Progenitor cell of endocrine pancreas (in vitro differentiated cells): ENCODE data around the gene ADGRA1. TPM values are rescaled to one million over a fixed set of nuclear protein-coding genes. Genes with fewer than 3 reads are reported as not detected.

ENCODE experiments used
- DNase-seq: peaks from one replicate; pipeline ENCODE4 v3.0.0; 2021; ENCODE audit warnings: low spot score; ENCODE audit not compliant: unreplicated experiment
- H3K27ac Mint-ChIP-seq: 2 replicates; pipeline ENCODE4 v1.8.0; 2021; ENCODE audit warnings: mild to moderate bottlenecking, moderate library complexity, mixed read lengths
- H3K27me3 Mint-ChIP-seq: 2 replicates; pipeline ENCODE4 v1.8.0; 2021; ENCODE audit warnings: mixed read lengths
- H3K36me3 Mint-ChIP-seq: 2 replicates; pipeline ENCODE4 v1.8.0; 2022; ENCODE audit warnings: mixed read lengths; ENCODE audit not compliant: insufficient read depth
- H3K4me1 Mint-ChIP-seq: 2 replicates; pipeline ENCODE4 v1.8.0; 2021; ENCODE audit warnings: low read depth, mixed read lengths
- H3K4me3 Mint-ChIP-seq: 2 replicates; pipeline ENCODE4 v1.8.0; 2021; ENCODE audit warnings: low read depth, mild to moderate bottlenecking, moderate library complexity, mixed read lengths
- H3K9me3 Mint-ChIP-seq: 2 replicates; pipeline ENCODE4 v1.8.0; 2021; ENCODE audit warnings: low read depth, mixed read lengths
- CTCF ChIP-seq: fragments of 200-600 bp; sonication (generic); IDR thresholded peaks from one replicate; pipeline ENCODE4 v1.5.0; 2021; ENCODE audit warnings: antibody characterized with exemption, mild to moderate bottlenecking; ENCODE audit not compliant: unreplicated experiment
- total RNA-seq: library from RNA; stranded (reverse); gene quantifications from 2 replicates; pipeline ENCODE4 v1.2.1, GENCODE V29; 2021

ADGRA1 gene
- total RNA-seq, 1 donor from 2014 or later = 1.2 TPM

DNA sequence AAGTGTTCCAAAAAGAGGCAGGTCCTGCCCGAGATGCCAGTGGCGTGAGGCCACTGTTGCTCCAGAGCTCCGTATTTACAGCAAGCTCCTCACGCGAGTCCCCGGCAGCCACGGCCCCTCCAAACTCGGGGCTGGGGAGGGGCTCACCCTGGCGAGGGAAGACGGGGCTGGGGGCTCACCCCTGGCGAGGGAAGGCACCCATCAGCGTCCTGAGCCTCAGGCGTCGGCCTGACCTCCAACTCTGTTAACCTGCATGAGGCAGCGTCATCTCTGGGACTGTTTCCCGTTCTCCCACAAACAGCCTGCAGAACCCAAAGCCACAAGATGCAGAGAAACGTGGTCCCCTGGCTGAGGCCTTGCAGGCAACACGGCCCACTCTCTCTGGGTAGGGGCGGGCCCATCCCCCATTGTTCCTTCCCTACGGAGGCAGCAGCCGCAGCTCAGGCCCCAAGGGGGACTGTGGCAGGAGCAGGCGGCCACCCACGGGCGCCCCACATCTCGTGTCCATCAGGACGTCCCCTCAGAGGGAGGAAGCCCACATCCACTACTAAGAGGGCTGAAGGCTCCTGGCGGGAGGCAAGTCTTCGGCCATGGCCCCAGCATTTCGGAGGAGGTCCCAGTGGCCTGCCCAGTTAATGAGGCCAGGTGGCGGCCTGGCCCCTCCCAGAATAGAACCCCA lies 4.2 kb upstream of the ADGRA1 start:
- peaks cover 2% of the 10 kb centered on the region for H3K4me1 Mint-ChIP-seq
- peaks cover 32% of the 10 kb centered on the region for H3K27me3 Mint-ChIP-seq
- DNase-seq = no peak
- no peak overlapping the region for H3K4me3 Mint-ChIP-seq
- H3K9me3 Mint-ChIP-seq = no peaks in the 10 kb centered on the region
- H3K36me3 Mint-ChIP-seq = no peaks in the 10 kb centered on the region
- no peak for TF ChIP-seq CTCF
- no peak overlapping the region for H3K27ac Mint-ChIP-seq

DNA sequence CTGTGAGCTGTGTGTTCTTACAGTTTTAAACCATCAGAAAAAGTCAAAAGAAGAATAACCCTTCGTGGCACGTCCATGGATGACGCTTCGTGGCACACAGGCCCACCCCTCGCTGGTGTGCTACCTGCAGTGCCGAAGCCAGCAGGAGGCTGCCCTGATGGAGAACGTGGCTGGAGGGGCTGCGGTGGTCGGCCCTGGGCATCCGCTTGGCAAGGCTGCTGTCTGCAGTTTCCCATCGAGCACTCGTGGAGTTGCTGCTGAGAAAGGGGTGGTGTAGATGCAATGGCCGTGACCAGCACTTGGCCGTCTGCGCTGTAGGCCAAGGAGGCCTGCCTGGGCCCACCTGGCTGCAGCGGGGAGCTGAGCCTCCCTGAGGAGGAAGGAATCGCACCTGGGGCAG lies 3.2 kb upstream of the ADGRA1 start:
- H3K27ac Mint-ChIP-seq = no peak overlapping the region
- H3K27me3 Mint-ChIP-seq = peaks cover 38% of the 10 kb centered on the region
- H3K36me3 Mint-ChIP-seq = no peaks in the 10 kb centered on the region
- no peak overlapping the region for H3K4me3 Mint-ChIP-seq
- no peak for TF ChIP-seq CTCF
- H3K9me3 Mint-ChIP-seq = no peaks in the 10 kb centered on the region
- peaks cover 2% of the 10 kb centered on the region for H3K4me1 Mint-ChIP-seq
- no peak for DNase-seq

- DNase-seq = no peak
- Mint-ChIP-seq H3K4me1 (peaks cover 2% of the 10 kb centered on the region), H3K36me3 (no peaks in the 10 kb centered on the region), H3K27ac (no peak overlapping the region), H3K9me3 (no peaks in the 10 kb centered on the region), H3K27me3 (peaks cover 41% of the 10 kb centered on the region), H3K4me3 (no peak overlapping the region)
- no peak for TF ChIP-seq CTCF
These were observed 2.2 kb upstream of the ADGRA1 start for GRCh38 chr10:133085251-133086125.

- Mint-ChIP-seq H3K4me1 (peaks cover 2% of the 10 kb centered on the region), H3K9me3 (no peaks in the 10 kb centered on the region), H3K27me3 (peaks cover 44% of the 10 kb centered on the region), H3K27ac (no peak overlapping the region), H3K36me3 (no peaks in the 10 kb centered on the region), H3K4me3 (no peak overlapping the region)
- no peak for TF ChIP-seq CTCF
- DNase-seq = no peak
These were observed 1.5 kb upstream of the ADGRA1 start for GRCh38 chr10:133086247-133086646.

DNA sequence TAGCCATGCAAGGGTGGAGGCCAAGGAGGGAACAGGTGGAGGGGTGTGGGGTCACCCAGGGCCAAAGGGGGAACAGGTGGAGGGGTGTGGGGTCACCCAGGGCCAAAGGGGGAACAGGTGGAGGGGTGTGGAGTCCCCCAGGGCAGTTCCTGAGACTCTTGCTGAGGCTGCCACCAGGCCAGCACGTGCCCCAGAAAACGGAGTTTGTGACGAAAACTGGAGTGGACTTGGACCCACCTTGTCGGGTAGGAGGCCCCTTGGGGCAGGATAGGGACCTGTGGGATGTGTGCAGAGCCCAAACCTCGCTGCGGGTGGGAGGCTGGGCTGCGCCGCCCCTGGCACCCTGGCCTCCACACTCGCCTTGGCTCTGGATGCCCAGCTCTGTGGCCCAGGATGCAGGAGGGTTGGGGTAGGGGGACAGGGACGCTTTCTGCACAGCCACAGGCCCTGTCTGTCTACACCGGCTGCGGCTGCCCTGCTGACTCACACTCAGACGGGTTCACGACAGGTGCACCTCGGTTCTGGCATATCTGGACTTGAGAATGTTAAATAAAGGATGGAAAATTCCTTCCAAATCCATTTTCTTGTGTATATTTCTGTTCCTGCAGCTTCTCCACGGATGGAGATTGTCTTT lies 562 bp upstream of the ADGRA1 start:
- H3K27ac Mint-ChIP-seq = no peak overlapping the region
- peaks cover 49% of the 10 kb centered on the region for H3K27me3 Mint-ChIP-seq
- H3K4me3 Mint-ChIP-seq = peak overlapping the region; percentile 65
- no peak for TF ChIP-seq CTCF
- no peak for DNase-seq
- H3K9me3 Mint-ChIP-seq = no peaks in the 10 kb centered on the region
- H3K4me1 Mint-ChIP-seq = peaks cover 2% of the 10 kb centered on the region
- H3K36me3 Mint-ChIP-seq = no peaks in the 10 kb centered on the region
